Stimulated activated CD4-positive, alpha-beta T cell treated with anti-CD3 and anti-CD28 coated beads, Interleukin-12 subunit alpha, Interleukin-12 subunit beta, amount 100 ng/mL, for 24 hours (primary cell): ENCODE results near the gene TSACC.
"Not testable (repeated sequence)": the region's sequence is repeated elsewhere in the genome, so short reads cannot be mapped to it uniquely, and the experiment has no call there.

Experiments
- DNase-seq, 2 experiments: peaks; one replicate each; pipeline ENCODE4 v3.0.0-alpha.2; 2020; ENCODE audit warnings: low read depth in 2 of 2

TSACC gene

GRCh38 chr1:156346636-156347035 is 8.3 kb downstream of the TSACC start:
- no peak for DNase-seq

DNA sequence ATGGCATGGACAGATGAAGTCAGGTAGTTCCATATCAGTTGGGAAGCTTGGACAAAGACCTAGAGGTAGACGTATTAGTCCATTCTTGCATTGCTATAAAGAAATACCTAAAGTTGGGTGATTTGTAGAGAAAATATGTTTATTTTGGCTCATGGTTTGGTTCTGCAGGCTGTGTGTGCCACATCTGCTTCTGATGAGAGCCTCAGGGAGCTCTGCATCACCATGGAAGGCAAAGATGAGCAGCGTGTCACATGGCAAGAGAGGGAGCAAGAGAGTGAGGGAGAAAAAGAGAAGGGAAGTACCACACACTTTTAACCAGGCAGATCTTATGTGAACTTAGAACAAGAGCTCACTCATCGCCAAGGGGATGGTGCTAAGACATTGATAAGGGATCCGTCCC is 9.0 kb downstream of the TSACC start:
- no peak for DNase-seq

DNA sequence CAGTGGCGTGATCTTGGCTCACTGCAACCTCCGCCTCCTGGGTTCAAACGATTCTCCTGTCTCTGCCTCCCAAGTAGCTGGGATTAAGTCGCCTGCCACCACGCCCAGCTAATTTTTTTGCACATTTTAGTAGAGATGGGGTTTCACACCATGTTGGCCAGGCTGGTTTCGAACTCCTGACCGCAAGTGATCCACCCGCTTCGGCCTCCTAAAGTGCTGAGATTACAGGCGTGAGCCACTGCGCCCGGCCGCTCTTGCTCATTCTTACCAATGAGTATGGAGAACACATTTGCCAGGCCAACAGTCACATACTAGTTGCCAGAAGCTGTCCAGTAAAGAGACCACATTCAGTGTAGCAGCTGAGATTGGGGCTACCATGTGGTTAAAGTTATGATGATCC is 14.2 kb downstream of the TSACC start:
- not testable (repeated sequence) for DNase-seq

DNA sequence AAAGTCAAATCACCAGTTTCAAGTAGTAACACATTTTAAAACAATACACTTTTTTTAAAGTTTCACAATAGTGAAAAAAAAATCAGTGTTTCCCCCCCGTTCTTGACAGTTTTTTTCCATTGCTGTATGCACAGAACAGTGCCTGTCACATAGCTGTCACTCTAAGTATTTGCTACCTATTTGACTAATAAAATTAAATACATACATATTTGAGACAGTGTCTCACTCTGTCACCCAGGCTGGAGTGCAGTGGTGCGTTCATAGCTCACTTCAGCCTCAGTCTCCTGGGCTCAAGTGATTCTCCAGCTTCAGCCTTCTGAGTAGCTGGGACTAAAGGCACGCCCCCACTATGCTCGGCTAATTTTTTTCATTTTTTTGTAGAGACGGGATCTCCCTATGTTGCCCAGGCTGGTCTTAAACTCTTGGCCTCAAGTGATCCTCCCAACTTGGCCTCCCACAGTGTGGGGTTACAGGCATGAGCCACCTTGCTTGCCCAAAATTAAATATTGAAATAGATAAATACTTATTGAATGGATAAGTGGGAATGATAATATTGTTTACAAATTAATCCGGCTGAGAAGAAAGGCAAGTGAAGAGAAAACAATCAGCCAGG is 18.0 kb downstream of the TSACC start:
- no peak for DNase-seq

DNA sequence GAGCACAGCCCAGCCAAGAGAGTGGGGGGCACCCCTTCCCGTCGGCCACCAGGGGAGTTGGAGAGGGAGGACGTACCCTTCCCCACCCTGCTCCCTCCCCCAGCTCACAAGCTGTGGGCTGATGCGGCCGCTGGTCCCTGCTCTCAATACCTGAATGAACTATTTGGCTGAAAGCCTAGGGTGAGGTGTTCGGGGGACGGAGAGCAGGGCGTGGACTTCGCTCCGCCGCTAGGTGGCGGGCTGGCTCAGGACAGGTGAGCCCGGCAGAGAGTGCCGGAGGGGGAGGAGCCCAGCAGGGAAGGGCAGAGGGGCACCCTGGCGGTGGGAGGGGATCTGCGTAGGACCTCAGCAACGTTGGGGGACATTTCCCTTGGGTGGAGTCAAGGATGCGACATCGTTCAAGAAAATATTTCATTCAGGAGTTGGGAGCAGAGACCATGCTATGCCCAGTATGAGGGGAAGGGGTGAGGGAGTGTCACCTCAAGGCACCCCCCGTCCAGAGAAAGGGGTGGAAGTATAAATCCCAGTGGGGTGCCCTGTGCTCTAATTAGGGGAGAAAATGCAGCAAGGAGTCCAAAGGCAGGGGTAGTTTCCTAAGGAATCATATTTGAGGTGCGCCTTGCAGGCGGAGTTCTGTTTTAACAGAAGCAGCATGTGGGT is 18.7 kb downstream of the TSACC start:
- peak; percentile 21 to 51 for DNase-seq

DNA sequence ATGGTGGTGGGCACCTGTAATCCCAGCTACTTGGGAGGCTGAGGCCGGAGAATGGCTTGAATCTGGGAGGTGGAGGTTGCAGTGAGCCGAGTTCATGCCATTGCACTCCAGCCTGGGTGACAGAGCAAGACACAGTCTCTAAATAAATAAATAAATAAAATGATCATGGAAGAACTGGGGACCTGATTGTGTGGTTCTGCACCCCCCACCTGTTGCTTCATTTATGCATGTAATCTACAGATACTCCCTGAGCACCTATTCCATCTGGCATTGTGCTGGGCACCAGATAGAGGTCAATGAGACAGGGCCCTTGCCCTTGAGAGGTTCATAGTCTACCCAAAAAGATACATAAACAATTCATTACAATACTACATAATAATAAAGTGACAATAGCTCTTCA is 19.7 kb downstream of the TSACC start:
- DNase-seq = no peak

- DNase-seq = no peak
These were observed 20.3 kb downstream of the TSACC start for GRCh38 chr1:156358641-156359040.

- no peak for DNase-seq
These were observed 20.9 kb downstream of the TSACC start for GRCh38 chr1:156359249-156359648.

DNA sequence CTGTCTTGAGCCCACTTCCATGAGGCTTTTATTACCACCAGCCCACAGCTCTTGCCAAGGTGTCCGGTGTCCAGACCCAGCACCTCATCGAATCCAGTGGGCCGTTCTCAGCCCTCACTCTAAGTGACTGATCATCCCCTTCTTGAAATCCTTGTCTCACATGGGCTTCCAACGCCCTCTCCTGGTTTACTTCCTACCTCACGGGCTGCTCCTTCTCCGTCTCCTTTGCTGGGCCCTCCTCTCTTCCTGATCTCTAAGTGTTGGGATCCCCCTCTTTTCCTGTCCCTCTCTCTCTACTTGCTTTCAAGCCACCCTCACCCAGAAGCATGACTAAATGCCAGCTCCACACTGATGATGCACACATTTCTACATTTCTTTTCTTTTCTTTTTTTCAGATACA is 21.6 kb downstream of the TSACC start:
- no peak for DNase-seq

GRCh38 chr1:156360534-156360933 is 22.2 kb downstream of the TSACC start:
- DNase-seq = no peak

GRCh38 chr1:156365754-156366153 is 27.4 kb downstream of the TSACC start:
- DNase-seq = no peak

GRCh38 chr1:156366378-156367166 is 28.2 kb downstream of the TSACC start:
- DNase-seq = no peak

DNA sequence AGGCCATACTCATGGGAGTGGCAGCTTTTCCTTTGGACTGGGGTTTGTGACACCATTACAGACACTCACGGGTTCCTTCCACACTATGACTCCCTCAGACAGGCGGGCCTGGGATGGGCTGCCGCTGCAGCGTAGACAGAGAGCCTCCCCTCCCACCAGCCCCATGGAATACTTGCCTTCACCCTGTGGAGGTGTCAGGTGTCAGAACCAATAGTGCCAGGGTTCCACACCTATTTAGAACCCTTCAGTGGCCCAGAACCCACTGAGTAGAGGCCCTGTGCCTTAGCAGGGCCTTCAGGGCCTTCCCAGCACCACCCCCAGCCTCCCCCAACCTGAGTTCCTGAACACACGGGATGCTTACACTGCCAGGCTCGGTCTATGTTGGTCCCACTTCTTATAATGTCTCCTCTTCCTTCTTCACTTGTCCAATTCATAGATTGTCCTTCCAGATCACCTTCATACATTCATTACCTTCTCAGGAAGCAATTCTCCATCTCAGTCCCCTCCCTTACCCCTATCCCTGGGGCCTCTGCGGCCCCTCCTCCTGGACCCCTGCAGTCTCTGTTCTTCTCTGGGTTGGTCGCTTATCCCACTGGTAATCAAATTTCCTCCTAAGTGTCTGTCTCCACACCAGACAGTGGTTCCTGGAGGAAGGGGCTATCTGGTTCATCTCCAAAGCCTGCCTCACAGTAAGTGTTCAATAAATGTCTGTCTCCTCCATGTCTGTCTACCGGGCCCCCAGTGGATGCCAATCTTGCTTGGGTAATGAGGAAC is 29.2 kb downstream of the TSACC start:
- DNase-seq = no peak

DNA sequence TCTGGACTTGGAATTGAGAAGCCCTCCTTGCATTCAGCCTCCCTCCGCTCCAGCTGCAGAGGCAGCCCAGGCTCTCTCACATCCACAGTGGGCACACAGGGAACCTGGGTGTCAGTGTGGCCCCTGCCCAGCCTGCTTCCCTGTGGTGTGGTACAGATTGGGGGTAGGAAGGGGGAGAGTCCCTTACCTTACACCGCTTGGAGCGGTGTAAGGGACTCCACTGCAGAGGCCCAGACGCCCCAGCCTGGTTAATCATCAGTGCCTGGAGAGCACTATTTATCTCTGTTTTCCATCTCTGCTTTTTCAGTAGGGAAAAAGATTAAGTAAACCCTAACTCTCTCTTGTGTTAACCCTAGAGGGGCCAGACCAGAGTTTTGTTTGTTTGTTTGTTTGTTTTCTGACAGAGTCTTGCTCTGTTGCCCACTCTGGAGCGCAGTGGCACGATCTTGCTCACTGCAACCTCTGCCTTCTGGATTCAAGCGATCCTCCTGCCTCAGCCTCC is 29.9 kb downstream of the TSACC start:
- DNase-seq = no peak

DNA sequence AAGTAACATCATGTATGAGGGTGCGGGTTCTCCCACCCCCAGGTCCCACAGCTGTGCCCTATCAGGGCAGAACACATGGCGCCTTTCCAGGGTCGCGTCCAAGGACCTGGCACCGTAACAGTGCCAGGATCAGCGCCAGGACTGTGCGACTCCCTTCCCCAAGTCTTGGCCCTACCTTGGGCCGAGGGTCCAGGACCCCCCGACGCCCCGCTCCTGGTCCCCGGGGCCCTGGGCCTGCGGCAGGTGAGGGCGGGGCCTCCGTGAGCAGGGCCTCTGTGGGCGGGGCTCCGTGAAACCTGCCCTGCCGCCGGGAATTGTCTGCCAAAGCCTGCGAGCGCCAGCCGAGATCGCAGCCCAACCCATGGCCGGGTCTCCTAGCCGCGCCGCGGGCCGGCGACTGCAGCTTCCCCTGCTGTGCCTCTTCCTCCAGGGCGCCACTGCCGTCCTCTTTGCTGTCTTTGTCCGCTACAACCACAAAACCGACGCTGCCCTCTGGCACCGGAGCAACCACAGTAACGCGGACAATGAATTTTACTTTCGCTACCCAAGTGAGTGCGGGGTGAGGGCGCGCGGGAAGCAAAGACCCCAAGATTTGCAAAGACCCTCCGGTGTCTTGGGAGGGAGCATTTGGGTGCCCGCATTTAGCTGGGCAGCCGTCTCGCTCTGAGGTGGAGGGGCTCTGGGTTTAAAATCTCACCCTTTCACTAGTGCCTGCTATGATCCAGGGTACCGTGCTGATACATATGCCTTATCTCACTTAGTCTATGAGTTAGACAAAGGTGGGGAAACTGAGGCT is 30.8 kb downstream of the TSACC start, which contains the start of gene RHBG:
TSS of gene RHBG (plus strand) at position 323 of the 796 bp plus-strand sequence. CDS start at position 362, 39 bp downstream.
- DNase-seq = no peak

DNA sequence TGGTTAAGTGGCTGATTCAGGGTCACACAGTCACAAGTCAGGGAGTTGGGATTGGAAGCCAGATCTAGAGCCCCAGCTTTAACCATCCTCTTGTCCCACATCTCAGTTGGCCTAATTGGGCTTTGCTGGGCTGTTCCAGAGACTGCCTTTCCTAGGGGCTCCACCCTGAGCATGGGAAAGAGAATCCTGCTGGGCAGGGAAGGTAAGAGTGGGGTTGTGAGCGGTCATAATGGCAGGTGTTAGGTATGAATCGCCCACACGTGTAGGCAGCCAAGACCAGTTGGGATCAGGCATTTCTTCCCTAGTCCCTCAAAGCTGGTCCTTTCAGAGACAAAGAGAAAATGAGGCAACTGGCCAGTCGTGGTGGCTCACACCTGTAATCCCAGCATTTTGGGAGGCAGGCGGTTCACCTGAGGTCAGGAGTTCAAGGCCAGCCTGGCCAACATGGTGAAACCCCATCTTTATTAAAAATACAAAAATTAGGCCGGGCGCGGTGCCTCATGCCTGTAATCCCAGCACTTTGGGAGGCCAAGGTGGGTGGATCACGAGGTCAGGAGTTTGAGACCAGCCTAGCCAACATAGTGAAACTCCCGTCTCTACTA is 31.5 kb downstream of the TSACC start:
- not testable (repeated sequence) for DNase-seq

DNA sequence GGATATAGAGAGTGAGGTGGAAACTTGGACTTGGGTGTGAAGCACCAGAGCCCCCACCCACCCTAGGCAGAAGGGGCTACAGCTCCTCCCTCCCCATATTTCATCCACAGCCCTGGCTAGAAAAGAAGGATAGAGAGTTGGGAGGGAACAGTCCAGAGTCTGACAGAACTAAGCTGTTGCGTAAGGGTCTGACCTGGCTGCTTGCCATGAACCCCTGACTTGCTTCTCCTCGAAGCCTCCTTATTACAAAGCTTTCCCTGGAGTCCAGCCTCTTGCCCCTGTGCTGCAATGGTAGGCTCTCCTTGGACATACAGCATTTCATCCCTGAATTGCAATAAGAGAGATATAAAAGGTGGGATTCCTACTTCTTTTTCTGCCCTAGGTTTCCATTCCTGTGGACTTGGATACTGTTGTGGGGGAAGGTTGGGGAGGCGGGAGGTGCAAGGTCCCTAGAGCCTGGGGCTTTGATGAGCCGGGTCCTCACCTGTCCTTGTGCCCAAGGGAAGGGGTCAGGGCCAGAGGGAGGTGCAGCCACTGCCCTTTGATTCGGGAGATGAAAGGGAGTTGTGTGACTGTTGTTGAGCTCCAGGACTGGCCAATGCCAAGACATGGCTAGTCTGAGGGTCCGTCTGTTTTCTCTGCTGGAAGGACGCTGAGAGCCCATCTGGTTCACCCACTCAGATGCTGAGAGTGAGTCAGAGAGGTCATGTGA is 33.4 kb downstream of the TSACC start:
- DNase-seq = no peak

GRCh38 chr1:156372265-156372586 is 33.9 kb downstream of the TSACC start:
- no peak for DNase-seq

DNA sequence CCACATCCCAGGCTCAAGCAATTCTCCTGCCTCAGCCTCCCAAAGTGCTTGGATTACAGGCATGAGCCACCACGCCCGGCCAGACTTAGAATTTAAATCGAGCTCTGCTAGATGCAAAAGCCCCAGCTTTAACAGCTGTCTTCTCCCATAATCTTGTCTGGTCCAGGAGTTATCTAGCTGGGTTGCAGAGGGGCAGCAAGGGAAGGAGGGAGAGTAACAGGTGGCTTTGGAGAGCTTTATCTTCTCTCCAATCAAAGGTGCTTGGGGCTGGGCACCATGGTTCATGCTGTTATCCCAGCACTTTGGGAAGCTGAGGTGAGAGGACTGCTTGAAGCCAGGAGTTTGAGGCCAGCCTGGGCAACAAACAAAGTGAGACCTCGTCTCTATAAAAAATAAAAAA is 34.5 kb downstream of the TSACC start:
- no peak for DNase-seq

- DNase-seq = no peak
These were observed 35.2 kb downstream of the TSACC start for GRCh38 chr1:156373546-156373945.
